HG03521 (cell line): ENCODE results near the gene ADAM23.

ENCODE experiments used
- ATAC-seq: cut with Tn5 transposase; IDR thresholded peaks from one replicate; pipeline ENCODE4 v1.9.1; 2021; ENCODE audit warnings: mild to moderate bottlenecking, moderate library complexity; ENCODE audit not compliant: unreplicated experiment

Gene ADAM23

DNA sequence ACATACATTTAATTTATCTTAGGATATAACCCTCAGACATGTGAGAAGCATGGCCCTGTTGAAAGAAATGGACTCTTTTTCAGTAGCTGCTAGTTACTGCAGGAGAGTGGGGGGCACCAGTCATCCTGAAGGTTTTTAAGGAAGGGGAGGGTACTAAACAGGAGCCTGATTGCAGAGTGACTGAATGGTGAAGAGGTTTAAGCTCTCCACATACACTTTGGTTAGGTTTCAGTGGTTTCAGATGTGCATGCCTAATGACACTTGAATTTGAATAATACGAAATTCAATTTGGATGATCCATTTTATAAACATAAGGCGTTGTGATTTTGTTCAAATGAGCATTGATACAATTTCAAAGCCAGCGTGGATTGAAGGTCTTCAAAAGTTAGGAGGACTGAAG lies 188.0 kb downstream of the ADAM23 start:
- no peak for ATAC-seq

GRCh38 chr2:206635015-206635414 lies 191.7 kb downstream of the ADAM23 start:
- no peak for ATAC-seq

GRCh38 chr2:206639636-206640035 lies 196.3 kb downstream of the ADAM23 start:
- no peak for ATAC-seq

- ATAC-seq, result no peak
Observed at GRCh38 chr2:206641226-206641625, 197.9 kb downstream of the ADAM23 start.

DNA sequence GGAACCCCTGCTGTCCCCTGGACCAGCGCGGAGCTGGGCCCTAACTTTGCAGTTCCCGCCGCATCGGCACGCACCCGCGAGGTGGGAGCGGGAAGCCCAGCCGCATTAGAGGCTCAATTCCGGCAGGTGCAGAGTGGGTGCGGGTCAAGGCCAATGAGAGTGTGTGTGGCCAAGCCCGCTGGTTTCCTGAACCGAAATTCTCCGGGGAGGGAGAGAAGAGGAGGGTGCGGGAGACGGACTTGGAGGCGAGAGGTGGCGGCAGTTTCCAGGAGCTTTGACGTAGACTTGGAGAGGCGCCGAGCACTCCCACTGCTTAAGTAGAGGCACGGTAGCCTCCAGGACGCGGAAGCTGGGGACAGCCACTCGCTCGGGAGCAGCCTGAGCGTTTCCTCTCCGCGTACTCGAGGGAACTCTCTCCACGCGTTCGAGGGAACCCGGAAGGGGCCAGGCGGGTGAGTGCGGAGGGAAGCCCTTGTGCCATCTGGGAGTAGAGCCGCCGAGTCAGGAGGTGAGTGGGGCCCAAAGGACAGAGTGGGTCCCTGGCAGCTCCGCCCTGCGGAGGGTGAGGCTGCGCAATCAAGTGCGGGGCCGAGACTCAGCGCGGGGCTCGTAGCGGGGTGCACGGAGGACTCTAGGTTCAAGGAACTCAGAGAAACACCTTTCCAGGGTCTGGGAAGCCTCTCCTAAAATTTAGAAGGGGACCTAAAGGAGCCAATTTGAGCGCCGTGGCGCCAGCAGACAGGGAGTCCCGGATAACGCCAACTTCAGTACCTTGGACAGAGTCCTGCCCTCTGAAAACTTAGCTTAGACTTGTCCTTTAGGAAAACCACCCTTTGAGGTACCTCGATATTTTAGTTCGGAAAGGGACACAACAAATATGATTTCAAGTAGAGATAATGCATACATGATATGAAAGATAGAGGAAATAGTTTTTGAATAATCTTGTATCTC lies 199.0 kb downstream of the ADAM23 start, which contains the start of gene FAM237A:
TSS of gene FAM237A (plus strand) at position 413 of the 951 bp plus-strand sequence. CDS start 1,750 bp downstream, outside the sequence.
- no peak for ATAC-seq

GRCh38 chr2:206647985-206648384 lies 204.7 kb downstream of the ADAM23 start:
- ATAC-seq, result no peak

- no peak for ATAC-seq
Observed at GRCh38 chr2:206657087-206657486, 213.8 kb downstream of the ADAM23 start.

GRCh38 chr2:206665251-206665650 lies 221.9 kb downstream of the ADAM23 start:
- no peak for ATAC-seq
